ENCODE data around the gene OR2B2.

DNA sequence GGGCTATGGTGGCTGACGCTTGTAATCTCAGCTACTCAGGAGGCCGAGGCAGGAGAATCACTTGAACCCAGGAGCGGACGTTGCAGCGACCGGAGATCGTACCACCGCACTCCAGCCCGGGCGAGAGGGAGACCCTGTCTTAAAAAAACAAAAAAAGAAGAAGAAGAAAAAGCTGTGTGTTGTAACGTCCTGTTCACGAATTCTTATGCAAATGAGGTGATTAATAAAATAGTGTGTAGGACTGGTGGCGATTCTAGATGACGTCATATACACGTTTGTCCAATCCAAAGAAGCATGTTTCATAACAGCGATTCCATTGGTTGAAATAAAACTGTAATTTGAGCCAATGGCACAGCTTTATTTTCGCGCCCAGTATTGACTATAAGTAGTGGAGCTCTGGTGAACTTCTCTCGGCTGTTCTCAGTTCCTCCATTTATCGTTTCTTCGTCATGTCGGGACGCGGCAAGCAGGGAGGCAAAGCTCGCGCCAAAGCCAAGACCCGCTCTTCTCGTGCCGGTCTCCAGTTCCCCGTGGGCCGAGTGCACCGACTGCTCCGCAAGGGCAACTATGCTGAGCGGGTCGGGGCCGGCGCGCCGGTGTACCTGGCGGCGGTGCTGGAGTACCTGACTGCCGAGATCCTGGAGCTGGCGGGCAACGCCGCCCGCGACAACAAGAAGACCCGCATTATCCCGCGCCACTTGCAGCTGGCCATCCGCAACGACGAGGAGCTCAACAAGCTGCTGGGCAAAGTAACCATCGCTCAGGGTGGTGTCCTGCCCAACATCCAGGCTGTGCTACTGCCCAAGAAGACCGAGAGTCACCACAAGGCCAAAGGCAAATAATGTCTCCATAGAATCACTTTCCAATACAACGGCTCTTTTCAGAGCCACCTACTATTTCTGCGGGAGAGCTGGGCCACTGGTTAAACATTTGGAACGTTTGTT, 47.0 kb downstream of the OR2B2 start:
- TF ChIP-seq, protein P1, sequence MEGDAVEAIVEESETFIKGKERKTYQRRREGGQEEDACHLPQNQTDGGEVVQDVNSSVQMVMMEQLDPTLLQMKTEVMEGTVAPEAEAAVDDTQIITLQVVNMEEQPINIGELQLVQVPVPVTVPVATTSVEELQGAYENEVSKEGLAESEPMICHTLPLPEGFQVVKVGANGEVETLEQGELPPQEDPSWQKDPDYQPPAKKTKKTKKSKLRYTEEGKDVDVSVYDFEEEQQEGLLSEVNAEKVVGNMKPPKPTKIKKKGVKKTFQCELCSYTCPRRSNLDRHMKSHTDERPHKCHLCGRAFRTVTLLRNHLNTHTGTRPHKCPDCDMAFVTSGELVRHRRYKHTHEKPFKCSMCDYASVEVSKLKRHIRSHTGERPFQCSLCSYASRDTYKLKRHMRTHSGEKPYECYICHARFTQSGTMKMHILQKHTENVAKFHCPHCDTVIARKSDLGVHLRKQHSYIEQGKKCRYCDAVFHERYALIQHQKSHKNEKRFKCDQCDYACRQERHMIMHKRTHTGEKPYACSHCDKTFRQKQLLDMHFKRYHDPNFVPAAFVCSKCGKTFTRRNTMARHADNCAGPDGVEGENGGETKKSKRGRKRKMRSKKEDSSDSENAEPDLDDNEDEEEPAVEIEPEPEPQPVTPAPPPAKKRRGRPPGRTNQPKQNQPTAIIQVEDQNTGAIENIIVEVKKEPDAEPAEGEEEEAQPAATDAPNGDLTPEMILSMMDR (IDR thresholded peaks at IDR 0.05; ENCODE audit: insufficient read depth, low read length), result no peak
- TF ChIP-seq GABPA (IDR thresholded peaks at IDR 0.05; ENCODE audit: low read depth) (no peak), POLR2AphosphoS5 (IDR thresholded peaks at IDR 0.05; ENCODE audit: low read depth) (peak; percentile 97), SPI1 (IDR thresholded peaks at IDR 0.05; ENCODE audit: borderline replicate concordance, low read depth) (peak; percentile 47; the same call in 1 of the 2 replicates)
- TF ChIP-seq, protein P2, sequence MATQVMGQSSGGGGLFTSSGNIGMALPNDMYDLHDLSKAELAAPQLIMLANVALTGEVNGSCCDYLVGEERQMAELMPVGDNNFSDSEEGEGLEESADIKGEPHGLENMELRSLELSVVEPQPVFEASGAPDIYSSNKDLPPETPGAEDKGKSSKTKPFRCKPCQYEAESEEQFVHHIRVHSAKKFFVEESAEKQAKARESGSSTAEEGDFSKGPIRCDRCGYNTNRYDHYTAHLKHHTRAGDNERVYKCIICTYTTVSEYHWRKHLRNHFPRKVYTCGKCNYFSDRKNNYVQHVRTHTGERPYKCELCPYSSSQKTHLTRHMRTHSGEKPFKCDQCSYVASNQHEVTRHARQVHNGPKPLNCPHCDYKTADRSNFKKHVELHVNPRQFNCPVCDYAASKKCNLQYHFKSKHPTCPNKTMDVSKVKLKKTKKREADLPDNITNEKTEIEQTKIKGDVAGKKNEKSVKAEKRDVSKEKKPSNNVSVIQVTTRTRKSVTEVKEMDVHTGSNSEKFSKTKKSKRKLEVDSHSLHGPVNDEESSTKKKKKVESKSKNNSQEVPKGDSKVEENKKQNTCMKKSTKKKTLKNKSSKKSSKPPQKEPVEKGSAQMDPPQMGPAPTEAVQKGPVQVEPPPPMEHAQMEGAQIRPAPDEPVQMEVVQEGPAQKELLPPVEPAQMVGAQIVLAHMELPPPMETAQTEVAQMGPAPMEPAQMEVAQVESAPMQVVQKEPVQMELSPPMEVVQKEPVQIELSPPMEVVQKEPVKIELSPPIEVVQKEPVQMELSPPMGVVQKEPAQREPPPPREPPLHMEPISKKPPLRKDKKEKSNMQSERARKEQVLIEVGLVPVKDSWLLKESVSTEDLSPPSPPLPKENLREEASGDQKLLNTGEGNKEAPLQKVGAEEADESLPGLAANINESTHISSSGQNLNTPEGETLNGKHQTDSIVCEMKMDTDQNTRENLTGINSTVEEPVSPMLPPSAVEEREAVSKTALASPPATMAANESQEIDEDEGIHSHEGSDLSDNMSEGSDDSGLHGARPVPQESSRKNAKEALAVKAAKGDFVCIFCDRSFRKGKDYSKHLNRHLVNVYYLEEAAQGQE (IDR thresholded peaks at IDR 0.05; ENCODE audit: insufficient replicate concordance, low read depth), result peak; percentile 52
